Activated CD8-positive, alpha-beta T cell treated with anti-CD3 and anti-CD28 coated beads for 36 hours (primary cell): ENCODE data around the gene TROAP. TPM values are rescaled to one million over a fixed set of nuclear protein-coding genes. Genes with fewer than 3 reads are reported as not detected.
A peak's percentile ranks its signal among the peaks of the same experiment; 100 is the strongest.

Experiments
- ATAC-seq: fragments of 200-7000 bp; cut with Tn5 transposase; one replicate; pipeline ENCODE4 v1.10.0; 2021; ENCODE audit warnings: mild to moderate bottlenecking, moderate library complexity
- CTCF ChIA-PET: fragments of 350-600 bp; sonication (Branson Sonifier 250); formaldehyde crosslinking; loops from one replicate; lab custom pipeline; 2021; ENCODE audit warnings: antibody characterized with exemption; lab: Charles Lee
- POLR2A ChIA-PET: fragments of 350-600 bp; sonication (Branson Sonifier 250); formaldehyde crosslinking; loops from one replicate; lab custom pipeline; 2021; ENCODE audit warnings: antibody characterized with exemption; lab: Charles Lee
- DNase-seq: peaks from one replicate; pipeline ENCODE4 v3.0.0-alpha.2; 2020
- H3K27ac Mint-ChIP-seq: one replicate; pipeline ENCODE4 v1.8.0; 2021; ENCODE audit warnings: mild to moderate bottlenecking, mixed read lengths
- H3K27me3 Mint-ChIP-seq: one replicate; pipeline ENCODE4 v1.8.0; 2021; ENCODE audit warnings: mixed read lengths
- H3K36me3 Mint-ChIP-seq: one replicate; pipeline ENCODE4 v1.8.0; 2021; ENCODE audit warnings: low read depth, mixed read lengths
- H3K4me1 Mint-ChIP-seq: one replicate; pipeline ENCODE4 v1.8.0; 2021; ENCODE audit warnings: low read depth, mixed read lengths
- H3K4me3 Mint-ChIP-seq: one replicate; pipeline ENCODE4 v1.8.0; 2021; ENCODE audit warnings: mild to moderate bottlenecking, moderate library complexity, mixed read lengths
- H3K9me3 Mint-ChIP-seq: one replicate; pipeline ENCODE4 v1.8.0; 2021; ENCODE audit warnings: mixed read lengths
- intact Hi-C: fragments of 100-400 bp; cut with micrococcal nuclease; formaldehyde crosslinking; loops from one replicate; pipeline ENCODE4 v1.10.0; 2022
- total RNA-seq, 2 experiments: library from RNA; stranded (reverse); gene quantifications; one replicate each; pipeline ENCODE4 v1.2.3, GENCODE V29; 2021
- TF ChIP-seq, protein P1 (sequence below): fragments of 200-600 bp; IDR thresholded peaks from one replicate; pipeline ENCODE4 v1.8.0; 2022; ENCODE audit warnings: antibody characterized with exemption, mild to moderate bottlenecking

The TROAP gene
- total RNA-seq, 2 experiments from 2014 or later: 46.6 to 52.6 TPM

GRCh38 chr12:49358483-49359141 lies 35.6 kb downstream of the TROAP start:
- Mint-ChIP-seq H3K27ac (no peak overlapping the region), H3K9me3 (no peaks in the 10 kb centered on the region), H3K36me3 (no peaks in the 10 kb centered on the region), H3K4me1 (peaks cover 2% of the 10 kb centered on the region), H3K4me3 (no peak overlapping the region), H3K27me3 (peaks cover 12% of the 10 kb centered on the region)
- TF ChIP-seq, protein P1, sequence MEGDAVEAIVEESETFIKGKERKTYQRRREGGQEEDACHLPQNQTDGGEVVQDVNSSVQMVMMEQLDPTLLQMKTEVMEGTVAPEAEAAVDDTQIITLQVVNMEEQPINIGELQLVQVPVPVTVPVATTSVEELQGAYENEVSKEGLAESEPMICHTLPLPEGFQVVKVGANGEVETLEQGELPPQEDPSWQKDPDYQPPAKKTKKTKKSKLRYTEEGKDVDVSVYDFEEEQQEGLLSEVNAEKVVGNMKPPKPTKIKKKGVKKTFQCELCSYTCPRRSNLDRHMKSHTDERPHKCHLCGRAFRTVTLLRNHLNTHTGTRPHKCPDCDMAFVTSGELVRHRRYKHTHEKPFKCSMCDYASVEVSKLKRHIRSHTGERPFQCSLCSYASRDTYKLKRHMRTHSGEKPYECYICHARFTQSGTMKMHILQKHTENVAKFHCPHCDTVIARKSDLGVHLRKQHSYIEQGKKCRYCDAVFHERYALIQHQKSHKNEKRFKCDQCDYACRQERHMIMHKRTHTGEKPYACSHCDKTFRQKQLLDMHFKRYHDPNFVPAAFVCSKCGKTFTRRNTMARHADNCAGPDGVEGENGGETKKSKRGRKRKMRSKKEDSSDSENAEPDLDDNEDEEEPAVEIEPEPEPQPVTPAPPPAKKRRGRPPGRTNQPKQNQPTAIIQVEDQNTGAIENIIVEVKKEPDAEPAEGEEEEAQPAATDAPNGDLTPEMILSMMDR: peak; percentile 90
- ATAC-seq (peak; percentile 98), DNase-seq (peak; percentile 80)
- intact Hi-C loops: loop anchor here (1.0 kb wide), 1 partner anchor 156 kb away; no protein-coding TSS in a partner anchor
- ChIA-PET POLR2A (interaction anchor here (1.2 to 1.3 kb wide), 2 partner anchors 8 to 215 kb away, joined by 3 to 4 read pairs; partner anchors contain the start of gene SPATS2), CTCF (interaction anchor here (0.6 to 8.9 kb wide), 88 partner anchors 9 to 419 kb away, joined by 3 to 366 read pairs (median 5); partner anchors contain the start of genes C1QL4, DNAJC22, MCRS1 and PRPF40B)

GRCh38 chr12:49359671-49360070 lies 36.6 kb downstream of the TROAP start:
- no peak for ATAC-seq
- no peaks in the 10 kb centered on the region for H3K9me3 Mint-ChIP-seq
- H3K4me1 Mint-ChIP-seq: peaks cover 2% of the 10 kb centered on the region
- H3K27me3 Mint-ChIP-seq: peaks cover 12% of the 10 kb centered on the region
- H3K27ac Mint-ChIP-seq: no peak overlapping the region
- ChIA-PET CTCF (interaction anchor here (0.8 to 8.9 kb wide), 27 partner anchors 8 to 253 kb away, joined by 3 to 366 read pairs (median 15); partner anchors contain the start of genes DNAJC22, PRPH, SPATS2 and TROAP), POLR2A (interaction anchor here (1.0 kb wide), 1 partner anchor 11 kb away, joined by 3 read pairs; no protein-coding TSS in a partner anchor)
- TF ChIP-seq, protein P1: no peak
- DNase-seq: no peak
- H3K4me3 Mint-ChIP-seq: no peak overlapping the region
- H3K36me3 Mint-ChIP-seq: no peaks in the 10 kb centered on the region
- intact Hi-C loops: no loop called here

DNA sequence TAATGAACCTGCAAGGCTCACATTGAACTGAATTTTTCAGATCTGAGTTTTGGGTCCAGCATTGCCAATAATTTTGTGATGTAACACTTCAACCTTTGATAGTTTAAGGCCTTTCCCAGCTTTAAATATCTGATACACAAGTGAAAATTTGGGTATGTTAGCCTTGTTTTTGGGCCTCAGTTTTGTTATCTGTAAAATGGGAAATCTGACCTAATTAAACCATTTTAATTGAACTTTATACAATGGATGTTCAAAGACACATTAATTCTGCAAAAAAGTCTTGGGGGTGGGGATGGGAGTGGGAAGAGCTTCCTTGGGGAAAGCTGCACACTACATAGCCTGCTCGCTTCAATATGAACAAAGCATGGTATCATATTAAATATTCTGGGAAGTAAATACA lies 39.0 kb downstream of the TROAP start:
- intact Hi-C loops: no loop called here
- no peaks in the 10 kb centered on the region for H3K36me3 Mint-ChIP-seq
- DNase-seq (no peak), ATAC-seq (no peak)
- H3K27ac Mint-ChIP-seq: no peak overlapping the region
- H3K4me3 Mint-ChIP-seq: no peak overlapping the region
- TF ChIP-seq, protein P1: no peak
- H3K9me3 Mint-ChIP-seq: no peaks in the 10 kb centered on the region
- ChIA-PET POLR2A (no interaction called here), CTCF (interaction anchor here (0.9 to 8.9 kb wide), 7 partner anchors 12 to 274 kb away, joined by 3 to 366 read pairs (median 10); partner anchors contain the start of genes DNAJC22 and PRPH)
- H3K4me1 Mint-ChIP-seq: peaks cover 6% of the 10 kb centered on the region
- peaks cover 8% of the 10 kb centered on the region for H3K27me3 Mint-ChIP-seq

- H3K4me1 Mint-ChIP-seq: peaks cover 24% of the 10 kb centered on the region
- TF ChIP-seq, protein P1: no peak
- ChIA-PET POLR2A (interaction anchor here (1.3 to 2.1 kb wide), 2 partner anchors 146 to 149 kb away, joined by 3 to 7 read pairs; no protein-coding TSS in a partner anchor), CTCF (interaction anchor here (3.4 to 8.2 kb wide), 4 partner anchors 7 to 150 kb away, joined by 20 to 71 read pairs (median 58); partner anchors contain the start of gene DNAJC22)
- no peaks in the 10 kb centered on the region for H3K36me3 Mint-ChIP-seq
- no peak overlapping the region for H3K27ac Mint-ChIP-seq
- H3K9me3 Mint-ChIP-seq: no peaks in the 10 kb centered on the region
- ATAC-seq (no peak), DNase-seq (no peak)
- intact Hi-C loops: no loop called here
- no peak overlapping the region for H3K4me3 Mint-ChIP-seq
- peaks cover 2% of the 10 kb centered on the region for H3K27me3 Mint-ChIP-seq
Measured at GRCh38 chr12:49364989-49365388, 41.9 kb downstream of the TROAP start.
